Measurements from ENCODE around the gene PFN1.

GRCh38 chr17:4933646-4934045, 14.7 kb downstream of the PFN1 start:
- TF ChIP-seq EZH2 (IDR thresholded peaks at IDR 0.05; ENCODE audit: low read depth): no peak
- TF ChIP-seq, protein P1, sequence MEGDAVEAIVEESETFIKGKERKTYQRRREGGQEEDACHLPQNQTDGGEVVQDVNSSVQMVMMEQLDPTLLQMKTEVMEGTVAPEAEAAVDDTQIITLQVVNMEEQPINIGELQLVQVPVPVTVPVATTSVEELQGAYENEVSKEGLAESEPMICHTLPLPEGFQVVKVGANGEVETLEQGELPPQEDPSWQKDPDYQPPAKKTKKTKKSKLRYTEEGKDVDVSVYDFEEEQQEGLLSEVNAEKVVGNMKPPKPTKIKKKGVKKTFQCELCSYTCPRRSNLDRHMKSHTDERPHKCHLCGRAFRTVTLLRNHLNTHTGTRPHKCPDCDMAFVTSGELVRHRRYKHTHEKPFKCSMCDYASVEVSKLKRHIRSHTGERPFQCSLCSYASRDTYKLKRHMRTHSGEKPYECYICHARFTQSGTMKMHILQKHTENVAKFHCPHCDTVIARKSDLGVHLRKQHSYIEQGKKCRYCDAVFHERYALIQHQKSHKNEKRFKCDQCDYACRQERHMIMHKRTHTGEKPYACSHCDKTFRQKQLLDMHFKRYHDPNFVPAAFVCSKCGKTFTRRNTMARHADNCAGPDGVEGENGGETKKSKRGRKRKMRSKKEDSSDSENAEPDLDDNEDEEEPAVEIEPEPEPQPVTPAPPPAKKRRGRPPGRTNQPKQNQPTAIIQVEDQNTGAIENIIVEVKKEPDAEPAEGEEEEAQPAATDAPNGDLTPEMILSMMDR (conservative IDR thresholded peaks at IDR 0.05): no peak

All from PC-9 (cell line).